GM08714 (cell line): ENCODE results near the gene ARID1B.

Experiments used
- H3K4me3 ChIP-seq: fragments of 200-500 bp; sonication (Bioruptor generic); 2 replicates; pipeline ENCODE4 v1.5.1; 2014; ENCODE audit warnings: mild to moderate bottlenecking, low read length, inconsistent platforms
- ZNF274 ChIP-seq: IDR thresholded peaks from 2 replicates; pipeline ENCODE4 v1.6.1; 2012; ENCODE audit warnings: mild to moderate bottlenecking, low read depth, low read length

Gene ARID1B

GRCh38 chr6:157207521-157208076, 430.4 kb downstream of the ARID1B start:
- no peak for TF ChIP-seq ZNF274
- H3K4me3 ChIP-seq: no peak overlapping the region

- no peak for TF ChIP-seq ZNF274
Measured at GRCh38 chr6:157209865-157210530, 432.8 kb downstream of the ARID1B start.

GRCh38 chr6:157210954-157211353, 433.8 kb downstream of the ARID1B start:
- no peak overlapping the region for H3K4me3 ChIP-seq
- TF ChIP-seq ZNF274: no peak

More at GRCh38 chr6:157209865-157210530, 432.8 kb downstream of the ARID1B start:
- H3K4me3 ChIP-seq: no peak overlapping the region

- H3K4me3 ChIP-seq: no peak overlapping the region
- no peak for TF ChIP-seq ZNF274
Measured at GRCh38 chr6:157211603-157212455, 434.7 kb downstream of the ARID1B start.

- TF ChIP-seq ZNF274: no peak
- H3K4me3 ChIP-seq: no peak overlapping the region
Measured at GRCh38 chr6:157213426-157213825, 436.2 kb downstream of the ARID1B start.

GRCh38 chr6:157213907-157214565, 436.9 kb downstream of the ARID1B start:
- no peak for TF ChIP-seq ZNF274
- no peak overlapping the region for H3K4me3 ChIP-seq

- no peak for TF ChIP-seq ZNF274
- no peak overlapping the region for H3K4me3 ChIP-seq
Measured at GRCh38 chr6:157215717-157216116, 438.5 kb downstream of the ARID1B start.

- no peak for TF ChIP-seq ZNF274
- H3K4me3 ChIP-seq: no peak overlapping the region
Measured at GRCh38 chr6:157216570-157216969, 439.4 kb downstream of the ARID1B start.

- TF ChIP-seq ZNF274: no peak
- no peak overlapping the region for H3K4me3 ChIP-seq
Measured at GRCh38 chr6:157217198-157217893, 440.2 kb downstream of the ARID1B start.

- no peak overlapping the region for H3K4me3 ChIP-seq
- no peak for TF ChIP-seq ZNF274
Measured at GRCh38 chr6:157217894-157218370, 440.8 kb downstream of the ARID1B start.

- no peak overlapping the region for H3K4me3 ChIP-seq
- no peak for TF ChIP-seq ZNF274
Measured at GRCh38 chr6:157218371-157219198, 441.4 kb downstream of the ARID1B start.

GRCh38 chr6:157219201-157220200, 442.3 kb downstream of the ARID1B start:
- no peak overlapping the region for H3K4me3 ChIP-seq
- TF ChIP-seq ZNF274: no peak
